Measurements from ENCODE around the gene LCT. TPM values are rescaled to one million over a fixed set of nuclear protein-coding genes. Genes with fewer than 3 reads are reported as not detected.
A peak's percentile ranks its signal among the peaks of the same experiment; 100 is the strongest.

The LCT gene
- total and polyA plus RNA-seq, 9 of the 15 experiments (the other 6 are each of a cell fraction or from before 2014, with no cell fraction given), result 0.01 to 0.04 (median 0.03) TPM; not detected in 4

DNA sequence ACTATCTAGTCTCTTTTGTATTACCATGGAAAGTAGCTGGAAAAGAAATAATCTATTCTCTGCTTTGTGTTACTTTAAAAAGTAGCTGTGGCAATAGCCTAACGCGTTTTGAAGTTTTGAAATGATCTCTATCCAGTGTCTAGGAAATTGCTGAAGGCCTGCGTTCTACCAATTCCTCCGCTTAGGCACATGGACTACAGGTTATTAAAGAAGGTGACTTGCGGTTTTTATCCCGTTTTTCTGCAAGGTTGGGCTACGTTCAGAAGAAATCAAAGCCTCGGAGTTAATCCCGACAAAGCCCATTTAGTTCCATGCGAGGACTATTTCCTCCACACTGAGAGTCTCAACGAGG lies 96.0 kb downstream of the LCT start (continued):
- TF ChIP-seq, protein P1, sequence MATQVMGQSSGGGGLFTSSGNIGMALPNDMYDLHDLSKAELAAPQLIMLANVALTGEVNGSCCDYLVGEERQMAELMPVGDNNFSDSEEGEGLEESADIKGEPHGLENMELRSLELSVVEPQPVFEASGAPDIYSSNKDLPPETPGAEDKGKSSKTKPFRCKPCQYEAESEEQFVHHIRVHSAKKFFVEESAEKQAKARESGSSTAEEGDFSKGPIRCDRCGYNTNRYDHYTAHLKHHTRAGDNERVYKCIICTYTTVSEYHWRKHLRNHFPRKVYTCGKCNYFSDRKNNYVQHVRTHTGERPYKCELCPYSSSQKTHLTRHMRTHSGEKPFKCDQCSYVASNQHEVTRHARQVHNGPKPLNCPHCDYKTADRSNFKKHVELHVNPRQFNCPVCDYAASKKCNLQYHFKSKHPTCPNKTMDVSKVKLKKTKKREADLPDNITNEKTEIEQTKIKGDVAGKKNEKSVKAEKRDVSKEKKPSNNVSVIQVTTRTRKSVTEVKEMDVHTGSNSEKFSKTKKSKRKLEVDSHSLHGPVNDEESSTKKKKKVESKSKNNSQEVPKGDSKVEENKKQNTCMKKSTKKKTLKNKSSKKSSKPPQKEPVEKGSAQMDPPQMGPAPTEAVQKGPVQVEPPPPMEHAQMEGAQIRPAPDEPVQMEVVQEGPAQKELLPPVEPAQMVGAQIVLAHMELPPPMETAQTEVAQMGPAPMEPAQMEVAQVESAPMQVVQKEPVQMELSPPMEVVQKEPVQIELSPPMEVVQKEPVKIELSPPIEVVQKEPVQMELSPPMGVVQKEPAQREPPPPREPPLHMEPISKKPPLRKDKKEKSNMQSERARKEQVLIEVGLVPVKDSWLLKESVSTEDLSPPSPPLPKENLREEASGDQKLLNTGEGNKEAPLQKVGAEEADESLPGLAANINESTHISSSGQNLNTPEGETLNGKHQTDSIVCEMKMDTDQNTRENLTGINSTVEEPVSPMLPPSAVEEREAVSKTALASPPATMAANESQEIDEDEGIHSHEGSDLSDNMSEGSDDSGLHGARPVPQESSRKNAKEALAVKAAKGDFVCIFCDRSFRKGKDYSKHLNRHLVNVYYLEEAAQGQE (IDR thresholded peaks at IDR 0.05; ENCODE audit: borderline replicate concordance), result no peak
- TF ChIP-seq, protein P1 (CRISPR knock-in tag; IDR thresholded peaks at IDR 0.05; ENCODE audit: low read depth), result no peak
- TF ChIP-seq RBM17 (IDR thresholded peaks at IDR 0.05; ENCODE audit: borderline replicate concordance, low read depth, low read length), result no peak
- TF ChIP-seq CBX3 (IDR thresholded peaks at IDR 0.05; ENCODE audit: borderline replicate concordance in 1 of 2, low read length in 2 of 2), result no peak
- no peak for TF ChIP-seq ZNF75A (CRISPR knock-in tag; IDR thresholded peaks at IDR 0.05)
- no peak for TF ChIP-seq SMARCB1 (IDR thresholded peaks at IDR 0.05; ENCODE audit: insufficient read length, low read depth)
- TF ChIP-seq NFIX (CRISPR knock-in tag; IDR thresholded peaks at IDR 0.05; ENCODE audit: low read depth), result 0 out of 2 replicates have a peak, but pooled peaks have one; percentile 3
- TF ChIP-seq RCOR1 (IDR thresholded peaks at IDR 0.05; ENCODE audit: borderline replicate concordance in 1 of 2, low read depth in 2 of 2, low read length in 2 of 2), result no peak
- no peak for TF ChIP-seq SMAD1 (IDR thresholded peaks at IDR 0.05; ENCODE audit: low read depth, low read length, partially characterized antibody)
- TF ChIP-seq RUNX1 (IDR thresholded peaks at IDR 0.05; ENCODE audit: low read depth), result no peak
- TF ChIP-seq, protein P2, sequence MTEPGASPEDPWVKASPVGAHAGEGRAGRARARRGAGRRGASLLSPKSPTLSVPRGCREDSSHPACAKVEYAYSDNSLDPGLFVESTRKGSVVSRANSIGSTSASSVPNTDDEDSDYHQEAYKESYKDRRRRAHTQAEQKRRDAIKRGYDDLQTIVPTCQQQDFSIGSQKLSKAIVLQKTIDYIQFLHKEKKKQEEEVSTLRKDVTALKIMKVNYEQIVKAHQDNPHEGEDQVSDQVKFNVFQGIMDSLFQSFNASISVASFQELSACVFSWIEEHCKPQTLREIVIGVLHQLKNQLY (CRISPR knock-in tag; conservative IDR thresholded peaks at IDR 0.05), result no peak
- no peak; the same call in 1 of the 2 replicates for TF ChIP-seq SMARCA4 (IDR thresholded peaks at IDR 0.05)
- TF ChIP-seq, protein P3, sequence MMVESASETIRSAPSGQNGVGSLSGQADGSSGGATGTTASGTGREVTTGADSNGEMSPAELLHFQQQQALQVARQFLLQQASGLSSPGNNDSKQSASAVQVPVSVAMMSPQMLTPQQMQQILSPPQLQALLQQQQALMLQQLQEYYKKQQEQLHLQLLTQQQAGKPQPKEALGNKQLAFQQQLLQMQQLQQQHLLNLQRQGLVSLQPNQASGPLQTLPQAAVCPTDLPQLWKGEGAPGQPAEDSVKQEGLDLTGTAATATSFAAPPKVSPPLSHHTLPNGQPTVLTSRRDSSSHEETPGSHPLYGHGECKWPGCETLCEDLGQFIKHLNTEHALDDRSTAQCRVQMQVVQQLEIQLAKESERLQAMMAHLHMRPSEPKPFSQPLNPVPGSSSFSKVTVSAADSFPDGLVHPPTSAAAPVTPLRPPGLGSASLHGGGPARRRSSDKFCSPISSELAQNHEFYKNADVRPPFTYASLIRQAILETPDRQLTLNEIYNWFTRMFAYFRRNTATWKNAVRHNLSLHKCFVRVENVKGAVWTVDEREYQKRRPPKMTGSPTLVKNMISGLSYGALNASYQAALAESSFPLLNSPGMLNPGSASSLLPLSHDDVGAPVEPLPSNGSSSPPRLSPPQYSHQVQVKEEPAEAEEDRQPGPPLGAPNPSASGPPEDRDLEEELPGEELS (CRISPR knock-in tag; IDR thresholded peaks at IDR 0.05; ENCODE audit: borderline replicate concordance), result no peak

Data from K562 (cell line).